Lung (tissue), 12 donors: Measurements from ENCODE around the gene DDHD1. TPM values are rescaled to one million over a fixed set of nuclear protein-coding genes. Genes with fewer than 3 reads are reported as not detected.

Source experiments
- ATAC-seq: fragments of 200-7000 bp; cut with Tn5 transposase; one replicate; pipeline ENCODE4 v1.9.1; 2020; ENCODE audit warnings: moderate number of reproducible peaks; ENCODE audit not compliant: insufficient read depth, low FRiP score
- DNase-seq, 3 donors: peaks; one replicate each; pipeline ENCODE4 v3.0.0-alpha.2; 2013 to 2017
- H3K27ac ChIP-seq, 2 donors: one replicate each; pipeline ENCODE4 v1.5.1; 2013; ENCODE audit warnings: mild to moderate bottlenecking in 2 of 2, moderate library complexity in 2 of 2, control low read depth in 1 of 2, inconsistent platforms in 1 of 2, low read depth in 1 of 2, low read length in 1 of 2
- H3K27me3 ChIP-seq, 3 donors: one replicate each; pipeline ENCODE4 v1.5.1; 2013; ENCODE audit warnings: low read length in 2 of 3; ENCODE audit not compliant: control insufficient read depth in 3 of 3, insufficient read depth in 3 of 3
- H3K36me3 ChIP-seq, 4 donors: one replicate each; pipeline ENCODE4 v1.5.1; 2013; ENCODE audit warnings: low read length in 4 of 4, mild to moderate bottlenecking in 1 of 4, moderate library complexity in 1 of 4; ENCODE audit not compliant: control insufficient read depth in 4 of 4, insufficient read depth in 4 of 4
- H3K4me1 ChIP-seq, 5 donors: one replicate each; pipeline ENCODE4 v1.5.1; 2013; ENCODE audit warnings: low read length in 5 of 5, mild to moderate bottlenecking in 2 of 5, moderate library complexity in 1 of 5; ENCODE audit not compliant: control insufficient read depth in 5 of 5, insufficient read depth in 5 of 5
- H3K4me3 ChIP-seq: one replicate; pipeline ENCODE4 v1.5.1; 2013; ENCODE audit warnings: mild to moderate bottlenecking, control low read depth, moderate library complexity
- H3K9ac ChIP-seq, 2 donors: one replicate each; pipeline ENCODE4 v1.5.1; 2013; ENCODE audit warnings: low read length in 2 of 2, control low read depth in 1 of 2; ENCODE audit not compliant: insufficient read depth in 1 of 2
- H3K9me3 ChIP-seq, 4 donors: one replicate each; pipeline ENCODE4 v1.5.1; 2013; ENCODE audit warnings: low read length in 3 of 4, mild to moderate bottlenecking in 1 of 4, moderate library complexity in 1 of 4; ENCODE audit not compliant: control insufficient read depth in 4 of 4, insufficient read depth in 3 of 4
- WGBS, 2 donors: extraction: QIAGEN DNeasy Blood & Tissue Kit; methylation state at CpG; one replicate each; pipeline ENCODE4 v1.1.7; 2013; 5-methylcytosine and 5-hydroxymethylcytosine counted together
- polyA plus RNA-seq, 2 donors: library from polyadenylated mRNA; stranded (reverse); fragments of 200-250 nt; gene quantifications; one replicate each; pipeline ENCODE4 v1.2.1, GENCODE V29; 2013
- total RNA-seq, 2 donors: library from RNA; depleted of rRNA in 1 of 2; stranded (reverse); fragments of >200 nt in 1 of 2; gene quantifications; one replicate each; pipeline ENCODE4 v1.2.1, GENCODE V29; 2014 to 2021
- TF ChIP-seq, protein P1 (sequence below): IDR thresholded peaks from 2 replicates; pipeline ENCODE4 v1.5.1; 2012; ENCODE audit warnings: mild to moderate bottlenecking; ENCODE audit errors: control extremely low read depth, extremely low read depth
- donor health status: control.
- donor health status: control.
- donor health status: Bipolar disorder and iron deficiency.
- donor health status: healthy.
- donor health status: DM: yes; HTN: yes; CAD: no.

Gene DDHD1
- total and polyA plus RNA-seq, 4 donors, result 3.6 to 38.0 (median 9.9) TPM

DNA sequence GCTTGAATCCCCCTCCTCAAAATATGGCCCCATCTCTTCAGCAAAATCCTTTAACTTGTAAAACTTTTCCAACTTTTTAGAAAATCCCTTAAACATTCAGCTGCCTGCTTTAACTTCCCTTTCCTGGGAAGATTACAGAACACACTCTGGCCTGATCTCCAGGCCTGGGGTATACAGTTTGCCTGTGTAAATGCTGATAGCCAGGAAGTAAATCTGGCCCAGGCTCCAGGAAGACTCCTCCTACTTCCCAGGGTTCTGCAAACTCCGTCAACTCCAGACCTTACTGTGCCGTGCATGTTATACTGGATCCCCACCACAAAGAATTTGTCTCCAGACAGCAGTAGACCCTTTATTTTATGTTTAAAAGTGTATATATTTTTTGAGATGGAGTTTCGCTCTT is 135.3 kb downstream of the DDHD1 start:
- Histone ChIP-seq H3K4me3 (no peak overlapping the region), H3K27ac (peak overlapping the region in 1 of 2 donors; percentile 4), H3K9me3 (no peaks in the 10 kb centered on the region), H3K27me3 (no peaks in the 10 kb centered on the region), H3K4me1 (no peaks in the 10 kb centered on the region), H3K36me3 (no peaks in the 10 kb centered on the region), H3K9ac (no peak overlapping the region)
- ATAC-seq (no peak), DNase-seq (no peak)
- 69 to 70% methylated on average over 3 of the region's 3 CpGs for WGBS, 2 donors
- TF ChIP-seq, protein P1, sequence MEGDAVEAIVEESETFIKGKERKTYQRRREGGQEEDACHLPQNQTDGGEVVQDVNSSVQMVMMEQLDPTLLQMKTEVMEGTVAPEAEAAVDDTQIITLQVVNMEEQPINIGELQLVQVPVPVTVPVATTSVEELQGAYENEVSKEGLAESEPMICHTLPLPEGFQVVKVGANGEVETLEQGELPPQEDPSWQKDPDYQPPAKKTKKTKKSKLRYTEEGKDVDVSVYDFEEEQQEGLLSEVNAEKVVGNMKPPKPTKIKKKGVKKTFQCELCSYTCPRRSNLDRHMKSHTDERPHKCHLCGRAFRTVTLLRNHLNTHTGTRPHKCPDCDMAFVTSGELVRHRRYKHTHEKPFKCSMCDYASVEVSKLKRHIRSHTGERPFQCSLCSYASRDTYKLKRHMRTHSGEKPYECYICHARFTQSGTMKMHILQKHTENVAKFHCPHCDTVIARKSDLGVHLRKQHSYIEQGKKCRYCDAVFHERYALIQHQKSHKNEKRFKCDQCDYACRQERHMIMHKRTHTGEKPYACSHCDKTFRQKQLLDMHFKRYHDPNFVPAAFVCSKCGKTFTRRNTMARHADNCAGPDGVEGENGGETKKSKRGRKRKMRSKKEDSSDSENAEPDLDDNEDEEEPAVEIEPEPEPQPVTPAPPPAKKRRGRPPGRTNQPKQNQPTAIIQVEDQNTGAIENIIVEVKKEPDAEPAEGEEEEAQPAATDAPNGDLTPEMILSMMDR, result no peak

DNA sequence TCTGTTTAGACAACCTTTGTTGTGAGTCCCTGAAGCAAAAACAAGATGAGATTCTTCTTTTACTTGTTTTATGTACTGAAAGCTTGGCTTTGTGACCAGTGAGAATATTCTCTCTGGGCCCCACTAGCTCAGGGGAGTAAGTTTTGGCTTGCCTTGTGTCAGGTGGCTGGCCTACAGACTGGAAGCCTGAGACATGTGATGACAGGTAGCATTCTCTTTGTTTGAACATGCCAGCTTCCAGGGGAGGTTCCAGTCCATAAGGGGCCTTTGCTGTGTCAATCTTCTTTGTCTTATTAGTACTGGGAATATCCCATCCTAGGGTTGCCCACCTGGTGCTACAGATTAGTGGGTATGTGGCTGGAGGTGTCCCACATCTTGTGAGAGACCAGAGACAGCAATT is 136.2 kb downstream of the DDHD1 start:
- H3K9me3 ChIP-seq, result no peaks in the 10 kb centered on the region
- no peaks in the 10 kb centered on the region for H3K36me3 ChIP-seq
- no peaks in the 10 kb centered on the region for H3K4me1 ChIP-seq
- ATAC-seq (no peak), DNase-seq (no peak)
- TF ChIP-seq, protein P1, result no peak
- no peak overlapping the region for H3K4me3 ChIP-seq
- no peaks in the 10 kb centered on the region for H3K27me3 ChIP-seq
- no peak overlapping the region for H3K9ac ChIP-seq
- no peak overlapping the region for H3K27ac ChIP-seq

DNA sequence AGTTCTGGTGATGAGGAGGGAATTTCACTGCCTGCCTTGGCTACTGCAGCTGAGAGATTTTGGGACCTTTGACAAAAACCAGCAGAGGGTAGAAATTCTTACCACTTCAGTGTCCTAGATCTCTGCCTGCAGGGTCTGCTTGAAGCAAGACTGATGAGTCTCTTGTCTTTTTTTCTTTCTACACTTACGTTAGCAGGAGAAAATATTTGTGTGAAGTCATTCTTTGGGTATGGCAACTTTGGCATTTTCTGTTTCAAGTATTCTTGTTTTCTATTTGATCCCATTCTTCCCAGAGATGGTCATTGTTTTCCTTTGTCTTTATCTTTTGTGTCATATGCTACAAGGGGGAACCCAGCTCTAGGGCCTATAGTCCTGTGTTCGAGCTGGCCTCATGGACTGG is 136.6 kb downstream of the DDHD1 start:
- Histone ChIP-seq H3K9me3 (no peaks in the 10 kb centered on the region), H3K36me3 (no peaks in the 10 kb centered on the region), H3K27ac (no peak overlapping the region), H3K4me1 (peaks cover 0 to under 1% (median 0%) of the 10 kb centered on the region in 5 donors), H3K27me3 (no peaks in the 10 kb centered on the region), H3K4me3 (no peak overlapping the region), H3K9ac (no peak overlapping the region)
- ATAC-seq, result no peak
- DNase-seq, result no peak
- WGBS, 2 donors, result 70 to 83% methylated on average over 2 of the region's 2 CpGs
- TF ChIP-seq, protein P1, result no peak

DNA sequence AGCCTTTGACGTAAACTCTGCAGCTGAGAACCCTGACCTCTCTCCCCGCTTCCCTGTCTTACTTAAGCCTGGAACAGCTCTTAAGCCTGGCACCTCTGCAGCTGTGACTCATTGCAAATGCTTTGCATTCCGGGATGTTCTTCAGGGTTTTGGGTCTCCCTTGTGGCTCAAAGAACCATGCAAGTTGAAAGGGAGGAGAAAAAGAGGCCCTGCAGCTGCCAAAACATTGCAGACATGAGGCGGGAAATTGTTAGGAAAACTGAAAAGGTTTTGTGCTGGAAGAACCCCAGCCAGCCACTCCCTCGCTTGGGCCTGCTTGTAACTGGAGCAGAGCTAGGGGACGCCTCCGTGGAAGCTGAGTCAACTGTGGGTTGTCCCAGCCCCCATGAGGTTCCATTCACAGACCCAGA is 142.1 kb downstream of the DDHD1 start:
- Histone ChIP-seq H3K4me3 (no peak overlapping the region), H3K9ac (no peak overlapping the region), H3K27ac (peak overlapping the region; percentile 52 to 58), H3K4me1 (peaks cover 0 to 12% (median 8%) of the 10 kb centered on the region in 5 donors), H3K36me3 (no peaks in the 10 kb centered on the region), H3K9me3 (no peaks in the 10 kb centered on the region), H3K27me3 (no peaks in the 10 kb centered on the region)
- ATAC-seq (peak; percentile 85), DNase-seq (peak; percentile 60 to 75 (median 68))
- TF ChIP-seq, protein P1, result no peak
- 58 to 73% methylated on average over 7 of the region's 7 CpGs for WGBS, 2 donors
